Mesothelial cell of epicardium (in vitro differentiated cells): Measurements from ENCODE around the gene DFFB. TPM values are rescaled to one million over a fixed set of nuclear protein-coding genes. Genes with fewer than 3 reads are reported as not detected.

Source experiments
- DNase-seq, 2 experiments: peaks; one replicate each; pipeline ENCODE4 v3.0.0; 2021; ENCODE audit warnings: low spot score in 2 of 2; ENCODE audit not compliant: unreplicated experiment in 2 of 2
- H3K27ac Mint-ChIP-seq: 2 replicates; pipeline ENCODE4 v1.8.0; 2021; ENCODE audit warnings: mixed read lengths
- H3K27me3 Mint-ChIP-seq: 2 replicates; pipeline ENCODE4 v1.8.0; 2021; ENCODE audit warnings: low read depth, mixed read lengths
- H3K36me3 Mint-ChIP-seq: 2 replicates; pipeline ENCODE4 v1.8.0; 2021; ENCODE audit warnings: mixed read lengths
- H3K4me1 Mint-ChIP-seq: 2 replicates; pipeline ENCODE4 v1.8.0; 2021; ENCODE audit warnings: mixed read lengths
- H3K4me3 Mint-ChIP-seq: 2 replicates; pipeline ENCODE4 v1.8.0; 2021; ENCODE audit warnings: mild to moderate bottlenecking, moderate library complexity, mixed read lengths
- H3K9me3 Mint-ChIP-seq: 2 replicates; pipeline ENCODE4 v1.8.0; 2021; ENCODE audit warnings: mixed read lengths
- total RNA-seq: library from RNA; stranded (reverse); gene quantifications from 3 replicates; pipeline ENCODE4 v1.2.1, GENCODE V29; 2021
- TF ChIP-seq, protein P1 (sequence below): fragments of 200-600 bp; sonication (generic); IDR thresholded peaks from one replicate; pipeline ENCODE4 v1.5.0; 2021; ENCODE audit warnings: antibody characterized with exemption; ENCODE audit not compliant: unreplicated experiment

The DFFB gene
- total RNA-seq, 1 donor from 2014 or later, result 11.0 TPM

DNA sequence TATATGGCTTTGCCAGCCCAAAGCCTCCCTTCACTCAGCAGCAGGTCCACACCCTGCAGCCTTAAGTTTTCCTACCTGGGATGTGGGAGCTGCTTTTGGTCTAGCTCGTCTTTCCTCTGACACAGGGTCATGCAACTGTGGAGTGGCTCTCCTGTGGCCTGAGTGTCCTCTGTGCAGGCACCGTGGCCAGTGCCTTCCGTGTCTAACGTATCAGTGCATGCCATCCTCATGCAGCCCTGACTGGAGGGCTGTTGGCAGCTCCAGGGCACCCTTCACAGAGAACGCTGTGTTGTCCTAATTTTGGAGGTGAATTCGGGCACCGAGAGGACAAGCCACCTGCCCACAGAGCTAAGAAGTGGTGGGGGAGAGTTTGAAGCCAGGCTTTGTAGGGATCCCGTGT lies 68.5 kb downstream of the DFFB start:
- H3K27me3 Mint-ChIP-seq, result peaks cover 36% of the 10 kb centered on the region
- TF ChIP-seq, protein P1, sequence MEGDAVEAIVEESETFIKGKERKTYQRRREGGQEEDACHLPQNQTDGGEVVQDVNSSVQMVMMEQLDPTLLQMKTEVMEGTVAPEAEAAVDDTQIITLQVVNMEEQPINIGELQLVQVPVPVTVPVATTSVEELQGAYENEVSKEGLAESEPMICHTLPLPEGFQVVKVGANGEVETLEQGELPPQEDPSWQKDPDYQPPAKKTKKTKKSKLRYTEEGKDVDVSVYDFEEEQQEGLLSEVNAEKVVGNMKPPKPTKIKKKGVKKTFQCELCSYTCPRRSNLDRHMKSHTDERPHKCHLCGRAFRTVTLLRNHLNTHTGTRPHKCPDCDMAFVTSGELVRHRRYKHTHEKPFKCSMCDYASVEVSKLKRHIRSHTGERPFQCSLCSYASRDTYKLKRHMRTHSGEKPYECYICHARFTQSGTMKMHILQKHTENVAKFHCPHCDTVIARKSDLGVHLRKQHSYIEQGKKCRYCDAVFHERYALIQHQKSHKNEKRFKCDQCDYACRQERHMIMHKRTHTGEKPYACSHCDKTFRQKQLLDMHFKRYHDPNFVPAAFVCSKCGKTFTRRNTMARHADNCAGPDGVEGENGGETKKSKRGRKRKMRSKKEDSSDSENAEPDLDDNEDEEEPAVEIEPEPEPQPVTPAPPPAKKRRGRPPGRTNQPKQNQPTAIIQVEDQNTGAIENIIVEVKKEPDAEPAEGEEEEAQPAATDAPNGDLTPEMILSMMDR, result no peak
- H3K9me3 Mint-ChIP-seq, result peaks cover 6% of the 10 kb centered on the region
- no peak overlapping the region for H3K4me3 Mint-ChIP-seq
- DNase-seq, result no peak
- peaks cover 12% of the 10 kb centered on the region for H3K4me1 Mint-ChIP-seq
- H3K27ac Mint-ChIP-seq, result no peak overlapping the region
- no peaks in the 10 kb centered on the region for H3K36me3 Mint-ChIP-seq

- TF ChIP-seq, protein P1, result no peak
- H3K27me3 Mint-ChIP-seq, result peaks cover 35% of the 10 kb centered on the region
- H3K4me3 Mint-ChIP-seq, result no peak overlapping the region
- H3K9me3 Mint-ChIP-seq, result peaks cover 6% of the 10 kb centered on the region
- DNase-seq, result no peak
- H3K36me3 Mint-ChIP-seq, result no peaks in the 10 kb centered on the region
- H3K4me1 Mint-ChIP-seq, result peaks cover 12% of the 10 kb centered on the region
- H3K27ac Mint-ChIP-seq, result no peak overlapping the region
Measured at GRCh38 chr1:3926956-3927355, 69.7 kb downstream of the DFFB start.

DNA sequence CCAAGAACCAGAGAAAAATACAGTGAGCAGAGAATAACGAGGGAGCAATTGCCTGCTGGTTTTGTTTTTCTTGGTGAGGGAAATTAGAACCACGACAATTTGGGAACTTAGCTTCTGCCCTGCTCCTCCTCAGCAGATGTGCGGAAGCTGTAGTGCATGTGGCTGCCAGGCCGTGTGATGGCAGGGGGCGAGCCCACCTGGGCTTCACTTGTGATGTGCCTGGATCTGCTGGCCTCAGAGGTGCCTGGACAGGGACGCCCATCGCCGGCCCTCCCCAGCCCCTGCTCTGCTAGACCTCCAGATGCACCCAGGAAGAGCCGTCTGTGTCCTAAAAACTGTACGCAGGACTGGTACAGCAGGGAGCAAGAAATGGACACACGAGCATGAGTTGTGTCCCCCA lies 71.3 kb downstream of the DFFB start:
- Mint-ChIP-seq H3K27ac (no peak overlapping the region), H3K4me1 (peaks cover 12% of the 10 kb centered on the region), H3K27me3 (peaks cover 37% of the 10 kb centered on the region), H3K36me3 (no peaks in the 10 kb centered on the region), H3K4me3 (no peak overlapping the region), H3K9me3 (peaks cover 6% of the 10 kb centered on the region)
- DNase-seq, result no peak
- TF ChIP-seq, protein P1, result no peak

DNA sequence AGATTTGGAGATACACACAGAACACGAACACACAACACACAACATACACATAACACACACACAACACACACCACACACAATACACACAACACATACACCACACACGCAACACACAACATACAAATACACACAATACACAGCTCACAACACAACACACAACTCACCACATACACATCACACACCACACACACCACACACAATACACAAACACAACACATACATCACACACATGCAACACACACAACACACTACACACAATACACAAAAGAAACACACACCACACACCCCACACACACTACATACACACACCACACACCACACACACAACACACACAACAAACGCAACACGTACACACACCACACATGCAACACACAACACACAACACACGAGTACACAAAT lies 71.8 kb downstream of the DFFB start:
- Mint-ChIP-seq H3K27ac (no peak overlapping the region), H3K27me3 (peaks cover 38% of the 10 kb centered on the region), H3K4me1 (peaks cover 10% of the 10 kb centered on the region), H3K9me3 (peaks cover 6% of the 10 kb centered on the region), H3K36me3 (no peaks in the 10 kb centered on the region), H3K4me3 (no peak overlapping the region)
- TF ChIP-seq, protein P1, result no peak
- DNase-seq, result no peak

DNA sequence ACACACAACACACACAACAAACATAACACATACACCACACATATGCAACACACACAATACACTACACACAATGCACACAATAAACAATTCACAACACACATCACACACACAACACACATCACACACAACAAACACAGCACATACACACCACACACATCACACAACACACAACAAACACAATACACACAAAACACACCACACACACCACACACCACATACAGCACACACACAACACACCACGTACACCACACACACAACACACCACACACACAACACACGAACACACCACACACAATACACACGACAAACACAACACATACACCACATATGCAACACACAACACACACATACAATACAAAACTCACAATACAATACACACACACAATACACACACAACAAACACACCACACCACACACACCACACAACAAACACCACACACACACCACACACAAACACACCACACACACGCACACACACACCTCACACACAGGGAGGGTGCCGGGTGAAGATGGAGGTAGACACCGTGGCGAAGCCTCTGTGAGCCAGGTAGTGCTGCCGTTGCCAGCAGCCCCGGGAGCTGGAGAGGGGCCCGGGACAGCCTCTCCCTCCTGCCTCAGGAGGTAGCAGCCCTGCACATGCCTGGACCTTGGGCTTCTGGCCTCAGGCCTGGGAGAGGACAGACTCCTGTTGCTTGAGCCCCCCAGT lies 73.2 kb downstream of the DFFB start:
- H3K36me3 Mint-ChIP-seq, result no peaks in the 10 kb centered on the region
- H3K27me3 Mint-ChIP-seq, result peaks cover 44% of the 10 kb centered on the region
- no peak for DNase-seq
- peaks cover 4% of the 10 kb centered on the region for H3K4me1 Mint-ChIP-seq
- peaks cover 12% of the 10 kb centered on the region for H3K9me3 Mint-ChIP-seq
- TF ChIP-seq, protein P1, result no peak
- H3K27ac Mint-ChIP-seq, result no peak overlapping the region
- H3K4me3 Mint-ChIP-seq, result no peak overlapping the region
